ENCODE measurements around the gene EFNA2.
"Not testable (repeated sequence)": the region's sequence is repeated elsewhere in the genome, so short reads cannot be mapped to it uniquely, and the experiment has no call there.

Gene EFNA2

GRCh38 chr19:1302533-1303239 is 17.0 kb downstream of the EFNA2 start:
- Histone ChIP-seq H4K8ac (ENCODE audit: low read depth, low read length) (peak overlapping the region; percentile 33), H4K91ac (ENCODE audit: low read depth, low read length, poor library complexity) (peak overlapping the region; percentile 56), H3K9ac (ENCODE audit: low read depth, low read length, poor library complexity) (peak overlapping the region; percentile 32), H3K23ac (ENCODE audit: low read depth, low read length, poor library complexity) (peak overlapping the region; percentile 60), H3K4ac (ENCODE audit: low read length) (peak overlapping the region; percentile 86), H3K14ac (ENCODE audit: low read length) (peak overlapping the region; percentile 59), H3K79me1 (ENCODE audit: low read depth, low read length) (no peaks in the 10 kb centered on the region), H3K18ac (ENCODE audit: low read length) (peak overlapping the region; percentile 96), H2BK15ac (ENCODE audit: low read length) (peak overlapping the region; percentile 98), H2AK5ac (ENCODE audit: low read depth, low read length) (peak overlapping the region; percentile 95), H2BK5ac (ENCODE audit: low read length) (peak overlapping the region; percentile 91), H2BK12ac (ENCODE audit: low read length) (peak overlapping the region; percentile 87), H3K9me3 (replicated peaks in 1 of 2; ENCODE audit: control insufficient read depth in 2 of 2, insufficient read depth in 1 of 2, low read depth in 1 of 2, low read length in 2 of 2) (peaks cover 0 to 2% of the 10 kb centered on the region in 2 donors), H3K27me3 (ENCODE audit: control insufficient read depth in 3 of 3, insufficient read depth in 3 of 3, low read depth in 1 of 3, low read length in 3 of 3) (no peaks in the 10 kb centered on the region), H2AFZ (ENCODE audit: low read length) (peak overlapping the region; percentile 82), H3K27ac (replicated peaks; ENCODE audit: low read length) (peak overlapping the region; percentile 66), H3K4me2 (ENCODE audit: insufficient read depth, low read length, poor library complexity, severe bottlenecking) (peak overlapping the region; percentile 31), H2BK120ac (ENCODE audit: low read depth, low read length) (peak overlapping the region; percentile 67), H3K36me3 (replicated peaks in 1 of 2; ENCODE audit: control insufficient read depth in 2 of 2, insufficient read depth in 2 of 2, low read length in 2 of 2) (peaks cover 3 to 8% of the 10 kb centered on the region in 2 donors), H3K4me1 (ENCODE audit: control insufficient read depth in 2 of 2, insufficient read depth in 1 of 2, low read depth in 1 of 2, low read length in 2 of 2) (peaks cover 5 to 11% of the 10 kb centered on the region in 2 donors), H3K4me3 (ENCODE audit: low read length in 2 of 2) (no peak overlapping the region)
- no CpG with 5 or more reads among the region's 36 CpGs for WGBS, 2 donors (ENCODE audit: extremely low coverage in 2 of 2, insufficient read length in 2 of 2, insufficient replicate concordance in 1 of 2)
- DNase-seq (ENCODE audit: low spot score) = peak; percentile 70

- DNase-seq (ENCODE audit: low spot score) = no peak
- Histone ChIP-seq H4K8ac (ENCODE audit: low read depth, low read length) (peak overlapping the region; percentile 82), H3K27ac (replicated peaks; ENCODE audit: low read length) (no peak overlapping the region), H3K14ac (ENCODE audit: low read length) (peak overlapping the region; percentile 98), H3K18ac (ENCODE audit: low read length) (peak overlapping the region; percentile 85), H3K4ac (ENCODE audit: low read length) (peak overlapping the region; percentile 89), H3K23ac (ENCODE audit: low read depth, low read length, poor library complexity) (peak overlapping the region; percentile 73), H3K4me2 (ENCODE audit: insufficient read depth, low read length, poor library complexity, severe bottlenecking) (no peak overlapping the region), H2BK120ac (ENCODE audit: low read depth, low read length) (peak overlapping the region; percentile 47), H3K27me3 (ENCODE audit: control insufficient read depth in 3 of 3, insufficient read depth in 3 of 3, low read depth in 1 of 3, low read length in 3 of 3) (no peaks in the 10 kb centered on the region), H2AK5ac (ENCODE audit: low read depth, low read length) (peak overlapping the region; percentile 99), H3K9ac (ENCODE audit: low read depth, low read length, poor library complexity) (peak overlapping the region; percentile 77), H2BK12ac (ENCODE audit: low read length) (peak overlapping the region; percentile 97), H3K36me3 (replicated peaks in 1 of 2; ENCODE audit: control insufficient read depth in 2 of 2, insufficient read depth in 2 of 2, low read length in 2 of 2) (no peaks in the 10 kb centered on the region), H3K4me1 (ENCODE audit: control insufficient read depth in 2 of 2, insufficient read depth in 1 of 2, low read depth in 1 of 2, low read length in 2 of 2) (peaks cover 5 to 12% of the 10 kb centered on the region in 2 donors), H2BK5ac (ENCODE audit: low read length) (no peak overlapping the region), H4K91ac (ENCODE audit: low read depth, low read length, poor library complexity) (no peak overlapping the region), H3K9me3 (replicated peaks in 1 of 2; ENCODE audit: control insufficient read depth in 2 of 2, insufficient read depth in 1 of 2, low read depth in 1 of 2, low read length in 2 of 2) (peaks cover 0 to 2% of the 10 kb centered on the region in 2 donors), H3K4me3 (ENCODE audit: low read length in 2 of 2) (no peak overlapping the region), H2BK15ac (ENCODE audit: low read length) (peak overlapping the region; percentile 100), H2AFZ (ENCODE audit: low read length) (no peak overlapping the region), H3K79me1 (ENCODE audit: low read depth, low read length) (no peaks in the 10 kb centered on the region)
- WGBS, 2 donors (ENCODE audit: extremely low coverage in 2 of 2, insufficient read length in 2 of 2, insufficient replicate concordance in 1 of 2) = no CpG with 5 or more reads among the region's 28 CpGs
Measured at GRCh38 chr19:1304197-1304924, 18.7 kb downstream of the EFNA2 start.

- H3K27ac ChIP-seq (replicated peaks; ENCODE audit: low read length); H3K18ac ChIP-seq (ENCODE audit: low read length); H2AFZ ChIP-seq (ENCODE audit: low read length); H2AK5ac ChIP-seq (ENCODE audit: low read depth, low read length); H4K91ac ChIP-seq (ENCODE audit: low read depth, low read length, poor library complexity); H3K9ac ChIP-seq (ENCODE audit: low read depth, low read length, poor library complexity); H3K4me2 ChIP-seq (ENCODE audit: insufficient read depth, low read length, poor library complexity, severe bottlenecking); DNase-seq (ENCODE audit: low spot score); H3K4ac ChIP-seq (ENCODE audit: low read length); H4K8ac ChIP-seq (ENCODE audit: low read depth, low read length); H3K27me3 ChIP-seq (ENCODE audit: control insufficient read depth in 3 of 3, insufficient read depth in 3 of 3, low read depth in 1 of 3, low read length in 3 of 3); H3K4me3 ChIP-seq (ENCODE audit: low read length in 2 of 2); H2BK120ac ChIP-seq (ENCODE audit: low read depth, low read length); H3K79me1 ChIP-seq (ENCODE audit: low read depth, low read length); H3K9me3 ChIP-seq (replicated peaks in 1 of 2; ENCODE audit: control insufficient read depth in 2 of 2, insufficient read depth in 1 of 2, low read depth in 1 of 2, low read length in 2 of 2); H3K14ac ChIP-seq (ENCODE audit: low read length); H3K36me3 ChIP-seq (replicated peaks in 1 of 2; ENCODE audit: control insufficient read depth in 2 of 2, insufficient read depth in 2 of 2, low read length in 2 of 2); H2BK12ac ChIP-seq (ENCODE audit: low read length); H2BK15ac ChIP-seq (ENCODE audit: low read length); H3K23ac ChIP-seq (ENCODE audit: low read depth, low read length, poor library complexity); H2BK5ac ChIP-seq (ENCODE audit: low read length): not testable (repeated sequence)
- WGBS, 2 donors (ENCODE audit: extremely low coverage in 2 of 2, insufficient read length in 2 of 2, insufficient replicate concordance in 1 of 2) = no CpG with 5 or more reads among the region's 9 CpGs
- H3K4me1 ChIP-seq (ENCODE audit: control insufficient read depth in 2 of 2, insufficient read depth in 1 of 2, low read depth in 1 of 2, low read length in 2 of 2) = peaks cover 5 to 12% of the 10 kb centered on the region in 2 donors
Measured at GRCh38 chr19:1305354-1305753, 19.7 kb downstream of the EFNA2 start.

GRCh38 chr19:1307320-1307719 is 21.6 kb downstream of the EFNA2 start:
- Histone ChIP-seq H3K79me1 (ENCODE audit: low read depth, low read length) (peaks cover 2% of the 10 kb centered on the region), H4K8ac (ENCODE audit: low read depth, low read length) (no peak overlapping the region), H3K18ac (ENCODE audit: low read length) (no peak overlapping the region), H3K9me3 (replicated peaks in 1 of 2; ENCODE audit: control insufficient read depth in 2 of 2, insufficient read depth in 1 of 2, low read depth in 1 of 2, low read length in 2 of 2) (peaks cover 0 to 2% of the 10 kb centered on the region in 2 donors), H2BK5ac (ENCODE audit: low read length) (peak overlapping the region; percentile 54), H3K4ac (ENCODE audit: low read length) (no peak overlapping the region), H3K23ac (ENCODE audit: low read depth, low read length, poor library complexity) (no peak overlapping the region), H3K27me3 (ENCODE audit: control insufficient read depth in 3 of 3, insufficient read depth in 3 of 3, low read depth in 1 of 3, low read length in 3 of 3) (no peaks in the 10 kb centered on the region), H3K14ac (ENCODE audit: low read length) (no peak overlapping the region), H3K9ac (ENCODE audit: low read depth, low read length, poor library complexity) (no peak overlapping the region), H3K36me3 (replicated peaks in 1 of 2; ENCODE audit: control insufficient read depth in 2 of 2, insufficient read depth in 2 of 2, low read length in 2 of 2) (no peaks in the 10 kb centered on the region), H3K4me2 (ENCODE audit: insufficient read depth, low read length, poor library complexity, severe bottlenecking) (no peak overlapping the region), H3K27ac (replicated peaks; ENCODE audit: low read length) (no peak overlapping the region), H2AFZ (ENCODE audit: low read length) (no peak overlapping the region), H3K4me1 (ENCODE audit: control insufficient read depth in 2 of 2, insufficient read depth in 1 of 2, low read depth in 1 of 2, low read length in 2 of 2) (peaks cover 4 to 10% of the 10 kb centered on the region in 2 donors), H2BK12ac (ENCODE audit: low read length) (no peak overlapping the region), H3K4me3 (ENCODE audit: low read length in 2 of 2) (no peak overlapping the region), H2AK5ac (ENCODE audit: low read depth, low read length) (peak overlapping the region; percentile 47), H2BK120ac (ENCODE audit: low read depth, low read length) (no peak overlapping the region), H4K91ac (ENCODE audit: low read depth, low read length, poor library complexity) (no peak overlapping the region), H2BK15ac (ENCODE audit: low read length) (no peak overlapping the region)
- no CpG with 5 or more reads among the region's 38 CpGs for WGBS, 2 donors (ENCODE audit: extremely low coverage in 2 of 2, insufficient read length in 2 of 2, insufficient replicate concordance in 1 of 2)
- no peak for DNase-seq (ENCODE audit: low spot score)

Measured in neuronal stem cell (in vitro differentiated cells).